DMS 273 (cell line): ENCODE results near the gene AUTS2.
A peak's percentile ranks its signal among the peaks of the same experiment; 100 is the strongest.

Experiments used
- DNase-seq: peaks from one replicate; lab custom pipeline; 2025; ENCODE audit not compliant: unreplicated experiment; lab: John Stamatoyannopoulos, UW

Gene AUTS2

GRCh38 chr7:70654146-70654545 is 1055.9 kb downstream of the AUTS2 start:
- DNase-seq: no peak

- no peak for DNase-seq
Observed at GRCh38 chr7:70654979-70655378, 1056.7 kb downstream of the AUTS2 start.

GRCh38 chr7:70655694-70656093 is 1057.4 kb downstream of the AUTS2 start:
- DNase-seq: no peak

GRCh38 chr7:70657571-70657970 is 1059.3 kb downstream of the AUTS2 start:
- DNase-seq: no peak

- DNase-seq: no peak
Observed at GRCh38 chr7:70657989-70658632, 1059.8 kb downstream of the AUTS2 start.

GRCh38 chr7:70659263-70659662 is 1061.0 kb downstream of the AUTS2 start:
- no peak for DNase-seq

- DNase-seq: no peak
Observed at GRCh38 chr7:70660154-70660818, 1062.0 kb downstream of the AUTS2 start.

GRCh38 chr7:70660819-70661191 is 1062.5 kb downstream of the AUTS2 start:
- DNase-seq: no peak

GRCh38 chr7:70663680-70664079 is 1065.4 kb downstream of the AUTS2 start:
- DNase-seq: no peak

- DNase-seq: no peak
Observed at GRCh38 chr7:70665997-70666396, 1067.7 kb downstream of the AUTS2 start.

- DNase-seq: no peak
Observed at GRCh38 chr7:70667406-70667805, 1069.1 kb downstream of the AUTS2 start.

- DNase-seq: peak; percentile 51
Observed at GRCh38 chr7:70668606-70669358, 1070.5 kb downstream of the AUTS2 start.

GRCh38 chr7:70669854-70670253 is 1071.6 kb downstream of the AUTS2 start:
- no peak for DNase-seq

GRCh38 chr7:70670288-70670687 is 1072.0 kb downstream of the AUTS2 start:
- DNase-seq: no peak

GRCh38 chr7:70673778-70674570 is 1075.7 kb downstream of the AUTS2 start:
- no peak for DNase-seq

GRCh38 chr7:70674571-70675010 is 1076.3 kb downstream of the AUTS2 start:
- DNase-seq: no peak

- no peak for DNase-seq
Observed at GRCh38 chr7:70676243-70676642, 1078.0 kb downstream of the AUTS2 start.

GRCh38 chr7:70678621-70679251 is 1080.5 kb downstream of the AUTS2 start:
- DNase-seq: peak; percentile 65

- DNase-seq: no peak
Observed at GRCh38 chr7:70679661-70680060, 1081.4 kb downstream of the AUTS2 start.

- peak; percentile 51 for DNase-seq
Observed at GRCh38 chr7:70680306-70680705, 1082.0 kb downstream of the AUTS2 start.
